Thyroid gland (tissue), 4 donors: Measurements from ENCODE around the gene SHANK2. TPM values are rescaled to one million over a fixed set of nuclear protein-coding genes. Genes with fewer than 3 reads are reported as not detected.
"Not testable (repeated sequence)": the region's sequence is repeated elsewhere in the genome, so short reads cannot be mapped to it uniquely, and the experiment has no call there.

ENCODE experiments used
- DNase-seq, 2 donors: peaks; one replicate each; pipeline ENCODE4 v3.0.0-alpha.2; 2019
- H3K27ac ChIP-seq, 3 donors: fragments of 200-600 bp; sonication (generic); 1 replicate in 2 of 3; 2 replicates in 1 of 3; pipeline ENCODE4 v1.5.1; 2016 to 2019; ENCODE audit warnings: mild to moderate bottlenecking in 1 of 3, moderate library complexity in 1 of 3
- H3K27me3 ChIP-seq: fragments of 200-600 bp; sonication (generic); one replicate; pipeline ENCODE4 v1.5.1; 2019
- H3K36me3 ChIP-seq, 2 donors: fragments of 200-600 bp; sonication (generic); one replicate each; pipeline ENCODE4 v1.5.1; 2016 to 2019
- H3K4me1 ChIP-seq, 2 donors: fragments of 200-600 bp; sonication (generic); one replicate each; pipeline ENCODE4 v1.5.1; 2017 to 2019
- H3K4me3 ChIP-seq, 3 donors: fragments of 200-600 bp; sonication (generic); replicated peaks in 1 of 3; 1 replicate in 2 of 3; 2 replicates in 1 of 3; pipeline ENCODE4 v1.5.1; 2016; ENCODE audit warnings: mild to moderate bottlenecking in 1 of 3
- H3K9me3 ChIP-seq: fragments of 200-600 bp; sonication (generic); one replicate; pipeline ENCODE4 v1.5.1; 2017
- CTCF ChIP-seq, 6 experiments: fragments of 200-600 bp in 3 of 6; fragments of 450-650 bp in 3 of 6; sonication (generic) in 3 of 6; IDR thresholded peaks; one replicate each; pipeline ENCODE4 v1.5.1; 2016 to 2019; ENCODE audit warnings: antibody characterized with exemption in 6 of 6, mild to moderate bottlenecking in 2 of 6, inconsistent platforms in 1 of 6, moderate library complexity in 1 of 6
- POLR2A ChIP-seq, 2 donors: fragments of 450-650 bp; IDR thresholded peaks; one replicate each; pipeline ENCODE4 v1.6.1; 2017; ENCODE audit warnings: antibody characterized with exemption in 2 of 2, mild to moderate bottlenecking in 2 of 2, moderate library complexity in 1 of 2
- WGBS, 2 donors: methylation state at CpG; one replicate each; pipeline ENCODE4 v1.1.5; 2017; 5-methylcytosine and 5-hydroxymethylcytosine counted together
- intact Hi-C: fragments of 100-400 bp; cut with DNase I; formaldehyde crosslinking; loops from one replicate; pipeline ENCODE4 v1.15.1; 2023
- total RNA-seq, 4 donors: library from RNA; depleted of rRNA; stranded (reverse); fragments of >200 nt; gene quantifications; one replicate each; pipeline ENCODE4 v1.2.3, GENCODE V29; 2016

The SHANK2 gene
- total RNA-seq, 4 donors from 2014 or later = 55.6 to 126 (median 90.8) TPM

GRCh38 chr11:71237853-71238252 is 14.5 kb downstream of the SHANK2 start:
- Histone ChIP-seq H3K4me1 (peaks cover 11 to 13% of the 10 kb centered on the region in 2 donors), H3K9me3 (no peaks in the 10 kb centered on the region), H3K27ac (no peak overlapping the region), H3K36me3 (no peaks in the 10 kb centered on the region), H3K27me3 (no peaks in the 10 kb centered on the region), H3K4me3 (no peak overlapping the region)
- 67 to 83% methylated on average over 2 to 6 of the region's 6 CpGs for WGBS, 2 donors
- intact Hi-C loops = no loop called here
- TF ChIP-seq POLR2A (IDR thresholded peaks at IDR 0.05) = no peak
- TF ChIP-seq CTCF (IDR thresholded peaks at IDR 0.05) = no peak
- no peak for DNase-seq

GRCh38 chr11:71236836-71237475 is 15.4 kb downstream of the SHANK2 start:
- Histone ChIP-seq H3K36me3 (no peaks in the 10 kb centered on the region), H3K9me3 (no peaks in the 10 kb centered on the region), H3K4me1 (peaks cover 11 to 13% of the 10 kb centered on the region in 2 donors), H3K27me3 (no peaks in the 10 kb centered on the region), H3K27ac (no peak overlapping the region), H3K4me3 (no peak overlapping the region)
- TF ChIP-seq CTCF (IDR thresholded peaks at IDR 0.05) (no peak), POLR2A (IDR thresholded peaks at IDR 0.05) (no peak)
- DNase-seq = no peak
- intact Hi-C loops = no loop called here
- 81 to 82% methylated on average over 12 of the region's 12 CpGs for WGBS, 2 donors

- DNase-seq = no peak
Measured at GRCh38 chr11:71235719-71236118, 16.7 kb downstream of the SHANK2 start.

GRCh38 chr11:71233896-71234852 is 18.2 kb downstream of the SHANK2 start:
- peaks cover 11 to 13% of the 10 kb centered on the region in 2 donors for H3K4me1 ChIP-seq
- H3K36me3 ChIP-seq, H3K27me3 ChIP-seq, H3K9me3 ChIP-seq, H3K4me3 ChIP-seq, intact Hi-C loops, DNase-seq, H3K27ac ChIP-seq: not testable (repeated sequence)
- 90 to 96% methylated on average over 20 to 22 of the region's 22 CpGs for WGBS, 2 donors

More at GRCh38 chr11:71235719-71236118, 16.7 kb downstream of the SHANK2 start:
- intact Hi-C loops = no loop called here
- H3K27ac ChIP-seq = no peak overlapping the region
- no peaks in the 10 kb centered on the region for H3K9me3 ChIP-seq
- no peak for TF ChIP-seq CTCF (IDR thresholded peaks at IDR 0.05)
- TF ChIP-seq POLR2A (IDR thresholded peaks at IDR 0.05) = no peak
- H3K4me3 ChIP-seq = no peak overlapping the region
- H3K36me3 ChIP-seq = no peaks in the 10 kb centered on the region
- H3K27me3 ChIP-seq = no peaks in the 10 kb centered on the region
- H3K4me1 ChIP-seq = peaks cover 11 to 13% of the 10 kb centered on the region in 2 donors
- 92 to 94% methylated on average over 8 of the region's 8 CpGs for WGBS, 2 donors

GRCh38 chr11:71232364-71232763 is 20.0 kb downstream of the SHANK2 start:
- TF ChIP-seq POLR2A (IDR thresholded peaks at IDR 0.05) = no peak
- no peak for TF ChIP-seq CTCF (IDR thresholded peaks at IDR 0.05)
- Histone ChIP-seq H3K27me3 (no peaks in the 10 kb centered on the region), H3K4me1 (peaks cover 11% of the 10 kb centered on the region in 2 donors), H3K9me3 (no peaks in the 10 kb centered on the region), H3K4me3 (no peak overlapping the region), H3K36me3 (no peaks in the 10 kb centered on the region), H3K27ac (no peak overlapping the region)
- 62 to 71% methylated on average over 3 of the region's 3 CpGs for WGBS, 2 donors
- intact Hi-C loops = no loop called here
- no peak for DNase-seq
